Fibroblast of lung (primary cell): ENCODE measurements around the gene GNB2.

Experiments
- CTCF ChIP-seq, 2 donors: IDR thresholded peaks in 1 of 2; conservative IDR thresholded peaks in 1 of 2; 1 replicate in 1 of 2; 2 replicates in 1 of 2; pipeline ENCODE4 v1.5.1; 2011 to 2012; ENCODE audit warnings: low read length in 2 of 2, control low read depth in 1 of 2, inconsistent platforms in 1 of 2, low read depth in 1 of 2, mild to moderate bottlenecking in 1 of 2
- EZH2 ChIP-seq: IDR thresholded peaks from 2 replicates; pipeline ENCODE4 v1.5.1; 2012; ENCODE audit warnings: low read length, control low read depth, mild to moderate bottlenecking; ENCODE audit errors: missing control alignments

DNA sequence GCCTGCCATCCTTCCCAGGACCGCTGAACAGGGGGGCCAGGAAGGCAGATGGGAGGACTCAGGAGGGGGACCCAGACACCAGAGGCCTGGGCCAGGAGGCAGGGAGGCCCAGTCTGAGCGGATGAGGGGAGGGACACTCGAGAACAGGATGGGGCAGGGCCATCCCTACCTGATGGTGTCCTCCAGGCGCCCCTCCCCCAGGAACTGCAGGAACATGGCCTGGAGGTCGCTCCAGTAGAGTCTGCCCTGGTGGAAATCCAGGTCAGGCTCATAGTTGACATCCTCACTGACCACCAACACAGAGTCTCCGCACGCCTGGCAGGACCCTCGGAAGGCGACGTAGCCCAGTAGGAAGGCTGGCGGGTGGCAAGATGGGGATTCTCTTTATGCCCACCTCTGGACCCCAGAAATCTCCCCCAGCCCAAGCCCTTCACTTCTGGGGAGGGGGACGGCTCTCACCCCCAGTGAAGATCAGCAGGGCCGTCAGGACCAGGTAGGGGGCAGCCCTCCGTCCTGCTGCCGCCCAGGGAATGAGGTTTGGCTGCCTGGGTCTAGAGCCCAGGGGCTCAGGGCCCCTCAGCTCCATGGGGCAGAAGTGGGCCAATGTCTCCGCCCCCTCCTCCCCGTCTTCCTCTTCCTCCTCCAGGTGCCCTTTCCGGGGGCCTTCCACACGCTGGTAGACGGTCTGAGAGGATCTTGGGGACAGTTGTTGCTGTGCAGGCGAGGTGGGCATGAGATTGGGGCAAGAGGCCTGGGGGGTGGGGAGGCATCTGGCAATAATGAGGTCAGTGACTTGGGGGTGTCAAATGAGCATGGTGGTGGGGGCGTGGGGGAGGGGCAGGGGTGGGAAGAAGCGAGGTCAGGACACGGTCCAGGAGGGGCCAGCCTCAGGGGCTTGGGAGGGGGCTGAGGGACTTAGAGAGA, 32.8 kb upstream of the GNB2 start:
- TF ChIP-seq CTCF (conservative IDR thresholded peaks at IDR 0.05 in 1 of 2, IDR thresholded peaks at IDR 0.05 in 1 of 2; ENCODE audit: low read depth in 1 of 2, low read length in 2 of 2) (no peak), EZH2 (no peak)
